Neural cell (in vitro differentiated cells): ENCODE results near the gene PDGFA. TPM values are rescaled to one million over a fixed set of nuclear protein-coding genes. Genes with fewer than 3 reads are reported as not detected.

Source experiments
- H2AFZ ChIP-seq: fragments of 200-600, 300-800 bp; sonication (generic), shearing (Covaris generic); 2 replicates; pipeline ENCODE4 v1.6.0; 2014; ENCODE audit warnings: low read depth, mild to moderate bottlenecking, antibody characterized with exemption, low read length, moderate library complexity
- H3F3A ChIP-seq: fragments of 200-600 bp; shearing (Covaris generic); 2 replicates; pipeline ENCODE4 v1.6.1; 2016; ENCODE audit warnings: mild to moderate bottlenecking, moderate library complexity, mixed read lengths, antibody characterized with exemption, low read length; ENCODE audit not compliant: insufficient read depth, poor library complexity, severe bottlenecking
- H3K27ac ChIP-seq: fragments of 200-600, 300-800 bp; sonication (generic), shearing (Covaris generic); 2 replicates; pipeline ENCODE4 v1.5.1; 2014; ENCODE audit warnings: mild to moderate bottlenecking, low read length, moderate library complexity
- H3K27me3 ChIP-seq: fragments of 300-800, 200-600 bp; sonication (generic), shearing (Covaris generic); 2 replicates; pipeline ENCODE4 v1.6.0; 2014; ENCODE audit warnings: mild to moderate bottlenecking, low read depth, low read length, moderate library complexity; ENCODE audit not compliant: insufficient read depth
- H3K36me3 ChIP-seq: fragments of 300-800, 200-600 bp; sonication (generic), shearing (Covaris generic); 2 replicates; pipeline ENCODE4 v1.5.1; 2014; ENCODE audit warnings: mild to moderate bottlenecking, antibody characterized with exemption, low read length, moderate library complexity; ENCODE audit not compliant: insufficient read depth
- H3K4me2 ChIP-seq: fragments of 300-800, 200-600 bp; sonication (generic), shearing (Covaris generic); 2 replicates; pipeline ENCODE4 v1.6.0; 2014; ENCODE audit warnings: mild to moderate bottlenecking, low read length
- H3K4me3 ChIP-seq: fragments of 300-800, 200-600 bp; sonication (generic), shearing (Covaris generic); 2 replicates; pipeline ENCODE4 v1.5.1; 2014; ENCODE audit warnings: mild to moderate bottlenecking, low read length, moderate library complexity
- H3K79me2 ChIP-seq: fragments of 200-600 bp; shearing (Covaris generic); replicated peaks from 2 replicates; pipeline ENCODE4 v1.6.0; 2014; ENCODE audit warnings: mild to moderate bottlenecking, low read length, moderate library complexity; ENCODE audit not compliant: insufficient read depth
- H3K9ac ChIP-seq: fragments of 300-800, 200-600 bp; sonication (generic), shearing (Covaris generic); 2 replicates; pipeline ENCODE4 v1.6.1; 2016; ENCODE audit warnings: mild to moderate bottlenecking, low read length, mixed read lengths
- H3K9me2 ChIP-seq: fragments of 200-600 bp; shearing (Covaris generic); 2 replicates; pipeline ENCODE4 v1.6.1; 2016; ENCODE audit warnings: mild to moderate bottlenecking, low read length, mixed read lengths; ENCODE audit not compliant: insufficient read depth
- H3K9me3 ChIP-seq: fragments of 200-600, 300-800 bp; sonication (generic), shearing (Covaris generic); 2 replicates; pipeline ENCODE4 v1.6.1; 2016; ENCODE audit warnings: mild to moderate bottlenecking, mixed run types, low read length, moderate library complexity, mixed read lengths
- H4K20me1 ChIP-seq: fragments of 200-600 bp; shearing (Covaris generic); 2 replicates; pipeline ENCODE4 v1.6.1; 2016; ENCODE audit warnings: mild to moderate bottlenecking, mixed run types; ENCODE audit not compliant: insufficient read depth
- CTCF ChIP-seq: fragments of 450-650 bp; IDR thresholded peaks from 2 replicates; pipeline ENCODE4 v1.5.1; 2014; ENCODE audit warnings: antibody characterized with exemption, mild to moderate bottlenecking, moderate library complexity; ENCODE audit not compliant: poor library complexity, severe bottlenecking
- EP300 ChIP-seq: fragments of 450-650 bp; conservative IDR thresholded peaks from 2 replicates; pipeline ENCODE4 v1.6.1; 2014; ENCODE audit warnings: antibody characterized with exemption, mild to moderate bottlenecking, moderate library complexity; ENCODE audit not compliant: poor library complexity, severe bottlenecking
- EZH2 ChIP-seq: fragments of 200-600, 300-800 bp; shearing (Covaris generic), sonication (generic); IDR thresholded peaks from 2 replicates; pipeline ENCODE4 v1.6.1; 2014; ENCODE audit warnings: antibody characterized with exemption, low read length, borderline replicate concordance, mild to moderate bottlenecking; ENCODE audit not compliant: insufficient read depth, poor library complexity, severe bottlenecking
- MXI1 ChIP-seq: fragments of 450-650 bp; conservative IDR thresholded peaks from 2 replicates; pipeline ENCODE4 v1.6.1; 2014; ENCODE audit warnings: antibody characterized with exemption, mild to moderate bottlenecking; ENCODE audit not compliant: poor library complexity, severe bottlenecking
- POLR2AphosphoS5 ChIP-seq: IDR thresholded peaks from 2 replicates; pipeline ENCODE4 v1.6.1; 2012
- RAD21 ChIP-seq: fragments of 450-650 bp; conservative IDR thresholded peaks from 2 replicates; pipeline ENCODE4 v1.6.1; 2014; ENCODE audit warnings: antibody characterized with exemption, mild to moderate bottlenecking, moderate library complexity
- REST ChIP-seq: IDR thresholded peaks from 2 replicates; pipeline ENCODE4 v1.6.1; 2012; ENCODE audit warnings: borderline replicate concordance
- SMC3 ChIP-seq: fragments of 450-650 bp; conservative IDR thresholded peaks from 2 replicates; pipeline ENCODE4 v1.6.1; 2014; ENCODE audit warnings: antibody characterized with exemption, mild to moderate bottlenecking, moderate library complexity; ENCODE audit not compliant: poor library complexity
- TAF1 ChIP-seq: IDR thresholded peaks from 2 replicates; pipeline ENCODE4 v1.6.1; 2012; ENCODE audit warnings: low read depth
- polyA plus RNA-seq: library from polyadenylated mRNA; depleted of rRNA; stranded (reverse); fragments of >200 nt; gene quantifications from 2 replicates; pipeline ENCODE4 v1.2.3, GENCODE V29; 2014

Gene PDGFA
- polyA plus RNA-seq, 1 donor from 2014 or later, result 4.1 TPM

GRCh38 chr7:523347-524336 lies 4.0 kb upstream of the PDGFA start:
- H3K27ac ChIP-seq, result no peak overlapping the region
- no peaks in the 10 kb centered on the region for H3K79me2 ChIP-seq
- no peaks in the 10 kb centered on the region for H4K20me1 ChIP-seq
- H3K4me3 ChIP-seq, result no peak overlapping the region
- H2AFZ ChIP-seq, result no peak overlapping the region
- H3K9ac ChIP-seq, result no peak overlapping the region
- no peak for TF ChIP-seq POLR2AphosphoS5
- no peak for TF ChIP-seq REST
- no peak for TF ChIP-seq SMC3
- TF ChIP-seq RAD21, result no peak
- no peak for TF ChIP-seq CTCF
- TF ChIP-seq MXI1, result no peak
- TF ChIP-seq EP300, result no peak
- no peak for TF ChIP-seq EZH2
- TF ChIP-seq TAF1, result no peak
- no peaks in the 10 kb centered on the region for H3K36me3 ChIP-seq
- no peaks in the 10 kb centered on the region for H3K9me3 ChIP-seq
- H3K9me2 ChIP-seq, result no peaks in the 10 kb centered on the region
- no peaks in the 10 kb centered on the region for H3F3A ChIP-seq
- no peak overlapping the region for H3K4me2 ChIP-seq
- peaks cover 50% of the 10 kb centered on the region for H3K27me3 ChIP-seq

DNA sequence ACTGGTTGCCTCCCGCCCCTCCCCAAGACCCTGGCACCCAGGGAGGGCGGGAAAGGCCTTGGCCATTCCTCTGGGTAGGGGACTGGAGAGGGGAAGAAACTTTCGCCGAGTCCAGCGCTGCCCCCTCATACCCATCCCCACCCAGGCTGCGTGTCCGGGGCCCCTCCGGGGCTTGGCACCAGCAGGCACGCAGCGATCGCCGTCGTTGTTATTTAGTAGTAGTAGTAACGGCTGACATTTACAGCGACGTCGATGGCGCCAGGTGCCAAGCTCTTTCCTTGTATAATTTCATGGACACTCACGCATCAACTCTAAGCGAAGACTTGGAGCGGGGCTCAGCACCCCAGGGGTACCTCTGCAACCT lies 3.3 kb upstream of the PDGFA start:
- Histone ChIP-seq H3K79me2 (no peaks in the 10 kb centered on the region), H3F3A (no peaks in the 10 kb centered on the region), H4K20me1 (no peaks in the 10 kb centered on the region), H3K27me3 (peaks cover 56% of the 10 kb centered on the region), H3K9ac (no peak overlapping the region), H3K4me3 (no peak overlapping the region), H3K36me3 (no peaks in the 10 kb centered on the region), H3K9me2 (no peaks in the 10 kb centered on the region), H2AFZ (no peak overlapping the region), H3K27ac (no peak overlapping the region), H3K9me3 (no peaks in the 10 kb centered on the region), H3K4me2 (no peak overlapping the region)
- no peak for TF ChIP-seq TAF1
- no peak for TF ChIP-seq EP300
- no peak for TF ChIP-seq REST
- TF ChIP-seq CTCF, result no peak
- no peak for TF ChIP-seq SMC3
- TF ChIP-seq MXI1, result no peak
- no peak for TF ChIP-seq POLR2AphosphoS5
- TF ChIP-seq RAD21, result no peak
- TF ChIP-seq EZH2, result no peak
